ENCODE data around the gene FRMD1. TPM values are rescaled to one million over a fixed set of nuclear protein-coding genes. Genes with fewer than 3 reads are reported as not detected.

FRMD1 gene
- total RNA-seq, 4 donors from 2014 or later: 1.0 TPM; not detected in 3

DNA sequence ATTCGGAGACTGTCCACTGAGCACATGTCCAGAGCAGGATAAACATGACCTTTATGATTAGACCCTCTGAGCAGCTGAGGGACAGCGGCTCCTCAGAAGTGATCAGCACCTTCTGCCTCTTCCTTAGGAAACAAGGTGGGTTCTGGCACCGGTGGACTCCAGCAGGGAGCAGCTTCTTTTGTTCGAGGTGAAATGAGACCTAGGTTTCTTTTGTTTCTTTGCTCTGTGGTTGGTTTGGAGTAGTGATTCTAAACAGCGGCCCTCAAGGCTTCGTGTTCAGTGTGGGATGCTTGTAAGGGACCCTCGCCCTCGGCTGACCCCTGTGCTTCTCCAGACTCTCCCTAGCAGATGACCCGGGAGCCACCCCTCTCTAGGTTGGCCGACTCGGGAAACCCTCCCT lies 14.6 kb upstream of the FRMD1 start:
- no peaks in the 10 kb centered on the region for H3K27me3 ChIP-seq
- no peaks in the 10 kb centered on the region for H3K36me3 ChIP-seq
- H3K9me3 ChIP-seq: no peaks in the 10 kb centered on the region
- intact Hi-C loops (cut with DNase I; ENCODE audit: low total_unique reads): no loop called here
- no peak overlapping the region for H3K27ac ChIP-seq
- no peak for DNase-seq
- H3K4me1 ChIP-seq: no peaks in the 10 kb centered on the region
- no peak for TF ChIP-seq POLR2A (IDR thresholded peaks at IDR 0.05)
- TF ChIP-seq, protein P1, sequence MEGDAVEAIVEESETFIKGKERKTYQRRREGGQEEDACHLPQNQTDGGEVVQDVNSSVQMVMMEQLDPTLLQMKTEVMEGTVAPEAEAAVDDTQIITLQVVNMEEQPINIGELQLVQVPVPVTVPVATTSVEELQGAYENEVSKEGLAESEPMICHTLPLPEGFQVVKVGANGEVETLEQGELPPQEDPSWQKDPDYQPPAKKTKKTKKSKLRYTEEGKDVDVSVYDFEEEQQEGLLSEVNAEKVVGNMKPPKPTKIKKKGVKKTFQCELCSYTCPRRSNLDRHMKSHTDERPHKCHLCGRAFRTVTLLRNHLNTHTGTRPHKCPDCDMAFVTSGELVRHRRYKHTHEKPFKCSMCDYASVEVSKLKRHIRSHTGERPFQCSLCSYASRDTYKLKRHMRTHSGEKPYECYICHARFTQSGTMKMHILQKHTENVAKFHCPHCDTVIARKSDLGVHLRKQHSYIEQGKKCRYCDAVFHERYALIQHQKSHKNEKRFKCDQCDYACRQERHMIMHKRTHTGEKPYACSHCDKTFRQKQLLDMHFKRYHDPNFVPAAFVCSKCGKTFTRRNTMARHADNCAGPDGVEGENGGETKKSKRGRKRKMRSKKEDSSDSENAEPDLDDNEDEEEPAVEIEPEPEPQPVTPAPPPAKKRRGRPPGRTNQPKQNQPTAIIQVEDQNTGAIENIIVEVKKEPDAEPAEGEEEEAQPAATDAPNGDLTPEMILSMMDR (IDR thresholded peaks at IDR 0.05): no peak
- H3K4me3 ChIP-seq: no peak overlapping the region

DNA sequence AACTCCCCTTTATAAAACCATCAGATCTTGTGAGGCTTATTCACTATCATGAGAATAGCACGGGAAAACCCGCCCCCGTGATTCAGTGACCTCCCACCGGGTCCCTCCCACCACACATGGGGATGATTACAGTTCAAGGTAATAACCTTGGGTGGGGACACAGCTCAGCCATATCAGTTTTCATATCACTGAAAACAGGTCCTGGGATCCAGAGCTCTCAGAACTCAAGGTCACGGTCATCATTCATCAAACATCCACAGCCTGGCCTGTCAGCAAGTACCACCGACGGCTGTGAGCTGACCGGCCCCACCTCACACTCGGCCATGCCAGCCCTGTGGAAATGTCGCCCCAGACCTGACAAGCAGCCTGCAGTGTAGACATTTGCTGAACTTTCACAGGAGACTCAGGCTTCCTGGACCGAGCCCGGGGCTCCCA lies 14.1 kb upstream of the FRMD1 start:
- Histone ChIP-seq H3K4me3 (no peak overlapping the region), H3K36me3 (no peaks in the 10 kb centered on the region), H3K9me3 (no peaks in the 10 kb centered on the region), H3K27ac (no peak overlapping the region), H3K4me1 (no peaks in the 10 kb centered on the region), H3K27me3 (no peaks in the 10 kb centered on the region)
- intact Hi-C loops (cut with DNase I; ENCODE audit: low total_unique reads): no loop called here
- TF ChIP-seq POLR2A (IDR thresholded peaks at IDR 0.05): no peak
- TF ChIP-seq, protein P1 (IDR thresholded peaks at IDR 0.05): no peak
- DNase-seq: no peak

DNA sequence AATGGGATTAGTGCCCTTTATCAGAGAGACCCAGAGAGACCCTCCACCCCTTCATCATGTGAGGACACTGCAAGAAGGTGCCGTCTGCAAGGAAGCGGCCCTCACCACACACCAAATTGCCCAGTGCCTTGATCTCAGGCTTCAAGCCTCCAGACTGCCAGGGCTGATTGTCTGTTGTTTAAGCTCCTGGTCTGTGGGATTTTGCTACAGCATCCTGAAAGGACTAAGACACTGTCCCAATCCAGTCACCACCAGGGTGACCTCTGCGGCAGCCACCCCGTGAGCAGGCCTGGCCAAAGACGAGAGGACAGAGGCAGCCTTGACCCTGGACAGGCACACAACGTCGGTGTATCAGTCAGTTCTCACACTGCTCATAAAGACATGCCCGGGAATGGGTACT lies 13.5 kb upstream of the FRMD1 start:
- Histone ChIP-seq H3K36me3 (no peaks in the 10 kb centered on the region), H3K4me3 (no peak overlapping the region), H3K9me3 (no peaks in the 10 kb centered on the region), H3K4me1 (no peaks in the 10 kb centered on the region), H3K27ac (no peak overlapping the region), H3K27me3 (no peaks in the 10 kb centered on the region)
- TF ChIP-seq POLR2A (IDR thresholded peaks at IDR 0.05): no peak
- intact Hi-C loops (cut with DNase I; ENCODE audit: low total_unique reads): no loop called here
- no peak for DNase-seq

DNA sequence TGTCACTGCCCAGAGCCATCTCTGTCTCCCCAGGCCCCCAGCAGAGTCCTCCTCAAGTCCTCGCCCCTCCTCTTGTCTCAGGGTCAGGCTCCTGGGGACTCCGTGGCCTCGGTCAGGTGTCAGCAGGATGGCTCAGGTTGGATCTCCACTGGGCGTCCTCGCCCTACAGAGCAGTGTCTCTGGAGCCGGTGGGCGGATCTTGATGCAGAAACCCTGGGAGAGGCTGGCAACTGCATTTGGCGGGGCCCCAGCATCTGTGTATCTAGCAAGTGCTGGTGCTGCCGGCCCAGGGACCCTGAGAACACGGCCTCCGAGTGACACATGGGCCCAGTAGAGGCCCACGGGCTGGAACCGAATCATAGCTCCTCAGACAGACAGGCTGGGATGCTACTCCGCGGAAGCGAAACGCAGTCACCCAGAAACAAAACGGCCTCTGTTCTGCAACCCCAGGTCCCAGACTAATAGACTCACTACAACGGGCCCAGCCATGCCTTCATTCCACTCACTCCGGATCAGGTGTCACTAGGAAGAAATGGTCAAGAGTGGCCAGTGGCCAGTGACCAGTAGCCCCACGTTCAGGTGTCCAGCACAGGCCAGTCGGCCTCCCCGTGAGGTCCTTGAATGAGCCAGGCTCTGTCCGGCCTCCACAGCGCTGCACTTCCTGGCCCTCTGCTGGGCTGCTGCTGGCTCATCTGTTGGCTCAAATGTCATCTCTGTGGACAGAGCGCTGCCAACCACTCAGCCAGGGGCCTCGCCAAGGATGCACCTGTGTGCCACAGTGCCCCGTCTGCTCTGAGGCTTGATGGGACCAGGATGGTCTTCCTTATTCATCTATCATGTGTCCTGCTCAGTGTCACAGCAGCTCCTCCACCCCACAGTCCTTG lies 12.6 kb upstream of the FRMD1 start:
- intact Hi-C loops (cut with DNase I; ENCODE audit: low total_unique reads): no loop called here
- no peak for DNase-seq
- H3K4me1 ChIP-seq: no peaks in the 10 kb centered on the region
- H3K9me3 ChIP-seq: no peaks in the 10 kb centered on the region
- no peak overlapping the region for H3K4me3 ChIP-seq
- H3K36me3 ChIP-seq: no peaks in the 10 kb centered on the region
- no peaks in the 10 kb centered on the region for H3K27me3 ChIP-seq
- TF ChIP-seq, protein P1 (IDR thresholded peaks at IDR 0.05): no peak
- TF ChIP-seq POLR2A (IDR thresholded peaks at IDR 0.05): no peak
- no peak overlapping the region for H3K27ac ChIP-seq

DNA sequence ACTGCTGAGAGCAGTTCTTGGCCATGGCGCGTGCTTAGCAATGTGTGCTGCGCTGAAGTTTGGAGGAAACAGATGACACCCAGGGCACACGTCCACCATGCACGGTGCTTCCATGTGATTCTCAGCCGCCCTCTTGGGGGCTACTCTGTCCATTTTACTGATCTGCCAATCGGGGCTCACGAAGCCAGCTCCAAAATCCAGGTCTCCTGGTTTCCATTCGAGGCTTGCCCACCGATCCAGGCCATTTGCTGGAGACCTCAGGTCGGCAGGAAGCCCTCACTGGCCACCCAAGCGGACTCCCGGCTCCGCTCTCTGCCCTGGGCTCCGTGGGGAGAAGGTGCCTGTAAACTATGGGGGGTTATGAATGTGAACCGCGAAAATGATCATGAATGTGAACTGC lies 11.7 kb upstream of the FRMD1 start:
- Histone ChIP-seq H3K4me3 (no peak overlapping the region), H3K27ac (no peak overlapping the region), H3K4me1 (no peaks in the 10 kb centered on the region), H3K27me3 (no peaks in the 10 kb centered on the region), H3K9me3 (no peaks in the 10 kb centered on the region), H3K36me3 (no peaks in the 10 kb centered on the region)
- DNase-seq: no peak
- TF ChIP-seq, protein P1 (IDR thresholded peaks at IDR 0.05): no peak
- TF ChIP-seq POLR2A (IDR thresholded peaks at IDR 0.05): no peak
- intact Hi-C loops (cut with DNase I; ENCODE audit: low total_unique reads): no loop called here
